HG03378 (cell line): Measurements from ENCODE around the gene HK2.
"Not testable (repeated sequence)": the region's sequence is repeated elsewhere in the genome, so short reads cannot be mapped to it uniquely, and the experiment has no call there.

ENCODE experiments used
- ATAC-seq: cut with Tn5 transposase; IDR thresholded peaks from one replicate; pipeline ENCODE4 v1.9.1; 2021; ENCODE audit warnings: mild to moderate bottlenecking, moderate library complexity; ENCODE audit not compliant: unreplicated experiment

Gene HK2

GRCh38 chr2:74834792-74835755 is 1.1 kb downstream of the HK2 start:
- ATAC-seq = peak; percentile 40

GRCh38 chr2:74835831-74836674 is 2.1 kb downstream of the HK2 start:
- peak; percentile 34 for ATAC-seq

GRCh38 chr2:74836675-74837401 is 2.9 kb downstream of the HK2 start:
- ATAC-seq = no peak

GRCh38 chr2:74841641-74842040 is 7.7 kb downstream of the HK2 start:
- no peak for ATAC-seq

GRCh38 chr2:74843433-74843832 is 9.5 kb downstream of the HK2 start:
- ATAC-seq = no peak

- peak; percentile 96 for ATAC-seq
Observed at GRCh38 chr2:74843899-74844298, 10.0 kb downstream of the HK2 start.

GRCh38 chr2:74844752-74845151 is 10.8 kb downstream of the HK2 start:
- ATAC-seq = no peak

- no peak for ATAC-seq
Observed at GRCh38 chr2:74845217-74845751, 11.4 kb downstream of the HK2 start.

GRCh38 chr2:74845991-74846390 is 12.1 kb downstream of the HK2 start:
- no peak for ATAC-seq

- no peak for ATAC-seq
Observed at GRCh38 chr2:74846481-74846880, 12.6 kb downstream of the HK2 start.

- ATAC-seq = no peak
Observed at GRCh38 chr2:74847070-74847858, 13.3 kb downstream of the HK2 start.

- peak; percentile 82 for ATAC-seq
Observed at GRCh38 chr2:74849228-74849892, 15.4 kb downstream of the HK2 start.

GRCh38 chr2:74850496-74851190 is 16.7 kb downstream of the HK2 start:
- no peak for ATAC-seq

- ATAC-seq = no peak
Observed at GRCh38 chr2:74851191-74851566, 17.3 kb downstream of the HK2 start.

- ATAC-seq = not testable (repeated sequence)
Observed at GRCh38 chr2:74853360-74853759, 19.4 kb downstream of the HK2 start.

- ATAC-seq = no peak
Observed at GRCh38 chr2:74854401-74854800, 20.5 kb downstream of the HK2 start.

- ATAC-seq = not testable (repeated sequence)
Observed at GRCh38 chr2:74855114-74855707, 21.3 kb downstream of the HK2 start.

- ATAC-seq = no peak
Observed at GRCh38 chr2:74856004-74856578, 22.2 kb downstream of the HK2 start.
